ENCODE results near the gene GID8. TPM values are rescaled to one million over a fixed set of nuclear protein-coding genes. Genes with fewer than 3 reads are reported as not detected.

Gene GID8
- total RNA-seq, 4 donors from 2014 or later: 22.4 to 30.1 (median 25.6) TPM

- H3K27ac ChIP-seq (replicated peaks in 1 of 4): no peak overlapping the region
- 95% methylated on average over 11 of the region's 11 CpGs for WGBS
- peaks cover 70 to 89% (median 82%) of the 10 kb centered on the region in 4 donors for H3K36me3 ChIP-seq
- no peak for DNase-seq (ENCODE audit: extremely low spot score)
- H3K9me3 ChIP-seq: no peaks in the 10 kb centered on the region
- intact Hi-C loops (cut with DNase I): no loop called here
- TF ChIP-seq POLR2AphosphoS5 (IDR thresholded peaks at IDR 0.05) (no peak), POLR2A (IDR thresholded peaks at IDR 0.05; ENCODE audit: low read depth) (no peak), CTCF (IDR thresholded peaks at IDR 0.05) (no peak), EP300 (IDR thresholded peaks at IDR 0.05) (no peak)
- peaks cover 35 to 57% (median 47%) of the 10 kb centered on the region in 4 donors for H3K4me1 ChIP-seq
- no peaks in the 10 kb centered on the region for H3K27me3 ChIP-seq
- H3K4me3 ChIP-seq: no peak overlapping the region
These were observed 27.7 kb upstream of the GID8 start for GRCh38 chr20:62910217-62910766.

- Histone ChIP-seq H3K4me1 (peaks cover 37 to 63% (median 53%) of the 10 kb centered on the region in 4 donors), H3K9me3 (no peaks in the 10 kb centered on the region)
These were observed 27.0 kb upstream of the GID8 start for GRCh38 chr20:62910777-62911497.

GRCh38 chr20:62911701-62912280 is 26.2 kb upstream of the GID8 start:
- Histone ChIP-seq H3K4me1 (peaks cover 40 to 72% (median 61%) of the 10 kb centered on the region in 4 donors), H3K36me3 (peaks cover 55 to 74% (median 67%) of the 10 kb centered on the region in 4 donors), H3K27me3 (no peaks in the 10 kb centered on the region), H3K27ac (replicated peaks in 1 of 4) (no peak overlapping the region), H3K9me3 (no peaks in the 10 kb centered on the region), H3K4me3 (no peak overlapping the region)
- no peak for DNase-seq (ENCODE audit: extremely low spot score)
- 81% methylated on average over 10 of the region's 10 CpGs for WGBS
- intact Hi-C loops (cut with DNase I): no loop called here
- TF ChIP-seq POLR2AphosphoS5 (IDR thresholded peaks at IDR 0.05): no peak
- TF ChIP-seq CTCF (IDR thresholded peaks at IDR 0.05): no peak
- no peak for TF ChIP-seq POLR2A (IDR thresholded peaks at IDR 0.05; ENCODE audit: low read depth)
- TF ChIP-seq EP300 (IDR thresholded peaks at IDR 0.05): no peak

More at GRCh38 chr20:62910777-62911497, 27.0 kb upstream of the GID8 start:
- Histone ChIP-seq H3K27me3 (no peaks in the 10 kb centered on the region), H3K4me3 (no peak overlapping the region), H3K36me3 (peaks cover 63 to 82% (median 76%) of the 10 kb centered on the region in 4 donors), H3K27ac (replicated peaks in 1 of 4) (no peak overlapping the region)
- intact Hi-C loops (cut with DNase I): no loop called here
- TF ChIP-seq EP300 (IDR thresholded peaks at IDR 0.05): no peak
- no peak for TF ChIP-seq POLR2AphosphoS5 (IDR thresholded peaks at IDR 0.05)
- no peak for TF ChIP-seq POLR2A (IDR thresholded peaks at IDR 0.05; ENCODE audit: low read depth)
- TF ChIP-seq CTCF (IDR thresholded peaks at IDR 0.05): no peak
- WGBS: 93% methylated on average over 25 of the region's 45 CpGs
- no peak for DNase-seq (ENCODE audit: extremely low spot score)

GRCh38 chr20:62913043-62913630 is 24.8 kb upstream of the GID8 start:
- Histone ChIP-seq H3K27me3 (no peaks in the 10 kb centered on the region), H3K27ac (replicated peaks in 1 of 4) (no peak overlapping the region), H3K4me1 (peaks cover 54 to 76% (median 68%) of the 10 kb centered on the region in 4 donors), H3K9me3 (no peaks in the 10 kb centered on the region), H3K4me3 (no peak overlapping the region), H3K36me3 (peaks cover 41 to 60% (median 54%) of the 10 kb centered on the region in 4 donors)
- no peak for DNase-seq (ENCODE audit: extremely low spot score)
- WGBS: 77% methylated on average over 7 of the region's 7 CpGs
- intact Hi-C loops (cut with DNase I): no loop called here
- TF ChIP-seq EP300 (IDR thresholded peaks at IDR 0.05) (no peak), POLR2A (IDR thresholded peaks at IDR 0.05; ENCODE audit: low read depth) (no peak), POLR2AphosphoS5 (IDR thresholded peaks at IDR 0.05) (no peak), CTCF (IDR thresholded peaks at IDR 0.05) (no peak)

All from esophagus muscularis mucosa (tissue), 4 donors.